GM12878 (cell line): ENCODE measurements around the gene CNTNAP5. TPM values are rescaled to one million over a fixed set of nuclear protein-coding genes. Genes with fewer than 3 reads are reported as not detected.

Source experiments
- ATAC-seq: fragments of 200-7000 bp; cut with Tn5 transposase; 3 replicates; pipeline ENCODE4 v1.9.1; 2020; ENCODE audit warnings: mild to moderate bottlenecking, moderate library complexity
- BruUV-seq: library from RNA; stranded (reverse); fragments of 400-500 nt; replicated peaks from 2 replicates; lab custom pipeline; 2021; lab: Mats Ljungman, UMichigan
- CTCF ChIA-PET: fragments of 300-600 bp; sonication (Branson Sonifier 250); formaldehyde crosslinking; extraction: SDS; loops from one replicate; lab custom pipeline; 2021; ENCODE audit warnings: inconsistent platforms; lab: Yijun Ruan, JAX
- POLR2A ChIA-PET: fragments of 350-600 bp; formaldehyde crosslinking; extraction: SDS; loops from one replicate; lab custom pipeline; 2021; ENCODE audit warnings: inconsistent platforms; lab: Charles Lee
- RAD21 ChIA-PET: fragments of 300-600 bp; sonication (Branson Sonifier 250); formaldehyde crosslinking; loops from one replicate; lab custom pipeline; 2023; ENCODE audit warnings: antibody characterized with exemption; ENCODE audit not compliant: unreplicated experiment; lab: Charles Lee
- SMC1A ChIA-PET: fragments of 300-600 bp; sonication (Branson Sonifier 250); formaldehyde crosslinking; loops from one replicate; lab custom pipeline; 2023; ENCODE audit not compliant: unreplicated experiment, uncharacterized antibody; lab: Charles Lee
- DNase-seq: peaks from one replicate; pipeline ENCODE4 v3.0.0-alpha.2; 2011; ENCODE audit warnings: low read depth, low spot score
- FAIRE-seq: peaks from 3 replicates; lab custom pipeline; 2011; peaks lifted over from hg19 to GRCh38; lab: Jason Lieb, UNC
- H2AFZ ChIP-seq: 2 replicates; pipeline ENCODE4 v1.6.0; 2011; ENCODE audit warnings: low read depth, low read length, control low read depth; ENCODE audit not compliant: control insufficient read depth
- H3K27ac ChIP-seq: 2 replicates; pipeline ENCODE4 v1.5.1; 2011; ENCODE audit warnings: control low read depth; ENCODE audit not compliant: control insufficient read depth, insufficient read depth
- H3K27me3 ChIP-seq, 2 experiments: replicated peaks in 1 of 2; 2 replicates each; pipeline versions ENCODE4 v1.6.0 to v1.6.1; 2011; ENCODE audit warnings: low read length in 1 of 2; ENCODE audit not compliant: control insufficient read depth in 2 of 2, insufficient read depth in 2 of 2
- H3K36me3 ChIP-seq, 2 experiments: 2 replicates each; pipeline ENCODE4 v1.5.1; 2011; ENCODE audit warnings: low read length in 1 of 2; ENCODE audit not compliant: control insufficient read depth in 2 of 2, insufficient read depth in 2 of 2
- H3K4me1 ChIP-seq: 2 replicates; pipeline ENCODE4 v1.6.1; 2011; ENCODE audit warnings: mild to moderate bottlenecking, low read length, moderate library complexity, mixed read lengths; ENCODE audit not compliant: control insufficient read depth, insufficient read depth
- H3K4me2 ChIP-seq: 2 replicates; pipeline ENCODE4 v1.6.0; 2011; ENCODE audit warnings: control low read depth; ENCODE audit not compliant: control insufficient read depth, insufficient read depth
- H3K4me3 ChIP-seq: fragments of 200-600 bp; sonication (generic); 2 replicates; pipeline ENCODE4 v1.5.1; 2016
- H3K79me2 ChIP-seq: 2 replicates; pipeline ENCODE4 v1.6.0; 2011; ENCODE audit warnings: low read length; ENCODE audit not compliant: control insufficient read depth, insufficient read depth
- H3K9ac ChIP-seq: 2 replicates; pipeline ENCODE4 v1.8.0; 2011; ENCODE audit warnings: low read length, control low read depth, mixed read lengths; ENCODE audit not compliant: control insufficient read depth, insufficient read depth
- H3K9me3 ChIP-seq: replicated peaks from 3 replicates; pipeline ENCODE4 v1.5.1; 2011; ENCODE audit warnings: mild to moderate bottlenecking, low read length; ENCODE audit not compliant: control insufficient read depth, insufficient read depth
- H4K20me1 ChIP-seq: 2 replicates; pipeline ENCODE4 v1.6.0; 2011; ENCODE audit not compliant: control insufficient read depth, insufficient read depth
- CBX5 ChIP-seq: sonication (generic); IDR thresholded peaks from 2 replicates; pipeline ENCODE4 v1.6.1; 2016; ENCODE audit warnings: low read depth, moderate library complexity, mild to moderate bottlenecking, inconsistent platforms
- CHD1 ChIP-seq: IDR thresholded peaks from 2 replicates; pipeline ENCODE4 v1.6.1; 2012; ENCODE audit warnings: low read depth, low read length, improper control_type of control experiment
- CHD4 ChIP-seq: fragments of 200-600 bp; sonication (generic); IDR thresholded peaks from 2 replicates; pipeline ENCODE4 v1.6.1; 2016; ENCODE audit warnings: mild to moderate bottlenecking
- DPF2 ChIP-seq: fragments of 450-650 bp; IDR thresholded peaks from 2 replicates; pipeline ENCODE4 v1.6.1; 2017; ENCODE audit warnings: mild to moderate bottlenecking
- EGR1 ChIP-seq, 2 experiments: IDR thresholded peaks; 1 replicate in 1 of 2; 2 replicates in 1 of 2; pipeline ENCODE4 v1.6.1; 2011 to 2012; ENCODE audit warnings: low read depth in 2 of 2, low read length in 2 of 2, borderline replicate concordance in 1 of 2, mild to moderate bottlenecking in 1 of 2, moderate library complexity in 1 of 2
- JUNB ChIP-seq: IDR thresholded peaks from 2 replicates; pipeline ENCODE4 v1.6.1; 2016; ENCODE audit warnings: antibody characterized with exemption, mild to moderate bottlenecking
- MEF2B ChIP-seq: fragments of 450-650 bp; IDR thresholded peaks from 2 replicates; pipeline ENCODE4 v1.6.1; 2018; ENCODE audit warnings: mild to moderate bottlenecking, moderate library complexity; ENCODE audit not compliant: partially characterized antibody, poor library complexity, severe bottlenecking
- MTA2 ChIP-seq: fragments of 450-650 bp; IDR thresholded peaks from 2 replicates; pipeline ENCODE4 v1.6.1; 2016; ENCODE audit warnings: low read depth, mild to moderate bottlenecking, moderate library complexity
- MYC ChIP-seq: IDR thresholded peaks from 2 replicates; pipeline ENCODE4 v1.6.1; 2011; ENCODE audit warnings: mild to moderate bottlenecking, low read length, moderate library complexity, inconsistent platforms; ENCODE audit not compliant: insufficient read depth, insufficient replicate concordance, insufficient read length, severe bottlenecking
- PML ChIP-seq: IDR thresholded peaks from 2 replicates; pipeline ENCODE4 v1.6.1; 2012; ENCODE audit warnings: low read length, inconsistent platforms
- RBBP5 ChIP-seq: fragments of 200-600 bp; sonication (generic); conservative IDR thresholded peaks from 2 replicates; pipeline ENCODE4 v1.6.1; 2016
- SPI1 ChIP-seq: IDR thresholded peaks from 2 replicates; pipeline ENCODE4 v1.6.1; 2011; ENCODE audit warnings: low read depth, mild to moderate bottlenecking, low read length, moderate library complexity, borderline replicate concordance; ENCODE audit not compliant: insufficient read depth
- TARDBP ChIP-seq: IDR thresholded peaks from 2 replicates; pipeline ENCODE4 v1.6.1; 2016; ENCODE audit warnings: borderline replicate concordance
- ZZZ3 ChIP-seq: IDR thresholded peaks from 2 replicates; pipeline ENCODE4 v1.6.1; 2011; ENCODE audit warnings: low read depth; ENCODE audit not compliant: control insufficient read depth, insufficient read length
- whole genome bisulfite sequencing: methylation state at CpG from one replicate; pipeline ENCODE4 v1.1.6; 2016; ENCODE audit warnings: low lambda C conversion rate; ENCODE audit not compliant: insufficient replicate concordance, insufficient coverage; ENCODE audit errors: missing lambda C conversion rate; 5-methylcytosine and 5-hydroxymethylcytosine counted together
- in situ Hi-C: fragments of 300-500 bp; cut with MboI; formaldehyde crosslinking; loops from 9 replicates; pipeline ENCODE4 v1.14.3; 2018; ENCODE audit warnings: mixed read lengths
- intact Hi-C: fragments of 100-400 bp; cut with micrococcal nuclease; formaldehyde crosslinking; loops from one replicate; pipeline ENCODE4 v1.14.2; 2022; ENCODE audit not compliant: unreplicated experiment
- polyA plus RNA-seq, 11 experiments: library from polyadenylated mRNA; depleted of rRNA in 4 of 11; unstranded in 6 of 11; stranded (reverse) in 5 of 11; fragments of >200 nt; fragmentation: Nextera tagmentation in 4 of 11; fragmentation: Illumina TruSeq in 1 of 11; extraction: Ambion mirVana in 4 of 11; extraction: Trizol in 1 of 11; gene quantifications; 1 replicate in 1 of 11; 2 replicates in 10 of 11; pipeline versions ENCODE4 v1.2.1 to v1.2.3, GENCODE V29; 2011 to 2016; ENCODE audit warnings: inconsistent platforms in 2 of 11, missing spikeins in 2 of 11, low read depth in 1 of 11
- total RNA-seq, 4 experiments: library from RNA; depleted of rRNA in 3 of 4; stranded (reverse); fragments of >200 nt in 3 of 4; fragmentation: Illumina TruSeq in 1 of 4; extraction: Trizol in 1 of 4; gene quantifications; 2 replicates each; pipeline versions ENCODE4 v1.2.1 to v1.2.3, GENCODE V29; 2013 to 2021
- TF ChIP-seq, protein P1 (sequence below): fragments of 450-650 bp; IDR thresholded peaks from 2 replicates; pipeline ENCODE4 v1.6.1; 2017; ENCODE audit warnings: mild to moderate bottlenecking, moderate library complexity
- TF ChIP-seq, protein P2 (sequence below): fragments of 450-650 bp; IDR thresholded peaks from 2 replicates; pipeline ENCODE4 v1.6.1; 2018; ENCODE audit warnings: borderline replicate concordance, mild to moderate bottlenecking; ENCODE audit not compliant: partially characterized antibody

The CNTNAP5 gene
- total and polyA plus RNA-seq, 10 of the 15 experiments (the other 5 are each of a cell fraction or from before 2014, with no cell fraction given) = not detected

DNA sequence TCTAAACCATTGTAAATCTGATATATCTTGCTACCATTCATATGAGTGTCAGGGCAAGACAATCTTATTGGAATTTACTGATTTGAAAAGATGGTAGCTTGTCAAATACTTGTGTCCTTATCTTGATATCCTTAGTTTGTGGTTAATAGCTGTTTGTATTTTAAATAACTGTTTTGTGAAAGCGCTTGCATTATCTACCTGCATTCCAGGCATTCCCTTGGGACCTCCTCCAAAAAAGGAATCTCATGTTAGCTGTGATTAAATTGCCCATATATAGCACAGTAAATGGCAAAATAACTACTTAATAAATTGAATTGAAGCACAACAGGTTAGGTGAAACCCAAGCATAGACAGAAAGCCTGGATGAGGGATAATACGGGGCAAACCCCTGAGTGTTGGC lies 13.9 kb downstream of the CNTNAP5 start (continued):
- TF ChIP-seq SPI1 (no peak), MTA2 (no peak)
- TF ChIP-seq, protein P1, sequence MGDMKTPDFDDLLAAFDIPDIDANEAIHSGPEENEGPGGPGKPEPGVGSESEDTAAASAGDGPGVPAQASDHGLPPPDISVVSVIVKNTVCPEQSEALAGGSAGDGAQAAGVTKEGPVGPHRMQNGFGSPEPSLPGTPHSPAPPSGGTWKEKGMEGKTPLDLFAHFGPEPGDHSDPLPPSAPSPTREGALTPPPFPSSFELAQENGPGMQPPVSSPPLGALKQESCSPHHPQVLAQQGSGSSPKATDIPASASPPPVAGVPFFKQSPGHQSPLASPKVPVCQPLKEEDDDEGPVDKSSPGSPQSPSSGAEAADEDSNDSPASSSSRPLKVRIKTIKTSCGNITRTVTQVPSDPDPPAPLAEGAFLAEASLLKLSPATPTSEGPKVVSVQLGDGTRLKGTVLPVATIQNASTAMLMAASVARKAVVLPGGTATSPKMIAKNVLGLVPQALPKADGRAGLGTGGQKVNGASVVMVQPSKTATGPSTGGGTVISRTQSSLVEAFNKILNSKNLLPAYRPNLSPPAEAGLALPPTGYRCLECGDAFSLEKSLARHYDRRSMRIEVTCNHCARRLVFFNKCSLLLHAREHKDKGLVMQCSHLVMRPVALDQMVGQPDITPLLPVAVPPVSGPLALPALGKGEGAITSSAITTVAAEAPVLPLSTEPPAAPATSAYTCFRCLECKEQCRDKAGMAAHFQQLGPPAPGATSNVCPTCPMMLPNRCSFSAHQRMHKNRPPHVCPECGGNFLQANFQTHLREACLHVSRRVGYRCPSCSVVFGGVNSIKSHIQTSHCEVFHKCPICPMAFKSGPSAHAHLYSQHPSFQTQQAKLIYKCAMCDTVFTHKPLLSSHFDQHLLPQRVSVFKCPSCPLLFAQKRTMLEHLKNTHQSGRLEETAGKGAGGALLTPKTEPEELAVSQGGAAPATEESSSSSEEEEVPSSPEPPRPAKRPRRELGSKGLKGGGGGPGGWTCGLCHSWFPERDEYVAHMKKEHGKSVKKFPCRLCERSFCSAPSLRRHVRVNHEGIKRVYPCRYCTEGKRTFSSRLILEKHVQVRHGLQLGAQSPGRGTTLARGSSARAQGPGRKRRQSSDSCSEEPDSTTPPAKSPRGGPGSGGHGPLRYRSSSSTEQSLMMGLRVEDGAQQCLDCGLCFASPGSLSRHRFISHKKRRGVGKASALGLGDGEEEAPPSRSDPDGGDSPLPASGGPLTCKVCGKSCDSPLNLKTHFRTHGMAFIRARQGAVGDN = no peak

DNA sequence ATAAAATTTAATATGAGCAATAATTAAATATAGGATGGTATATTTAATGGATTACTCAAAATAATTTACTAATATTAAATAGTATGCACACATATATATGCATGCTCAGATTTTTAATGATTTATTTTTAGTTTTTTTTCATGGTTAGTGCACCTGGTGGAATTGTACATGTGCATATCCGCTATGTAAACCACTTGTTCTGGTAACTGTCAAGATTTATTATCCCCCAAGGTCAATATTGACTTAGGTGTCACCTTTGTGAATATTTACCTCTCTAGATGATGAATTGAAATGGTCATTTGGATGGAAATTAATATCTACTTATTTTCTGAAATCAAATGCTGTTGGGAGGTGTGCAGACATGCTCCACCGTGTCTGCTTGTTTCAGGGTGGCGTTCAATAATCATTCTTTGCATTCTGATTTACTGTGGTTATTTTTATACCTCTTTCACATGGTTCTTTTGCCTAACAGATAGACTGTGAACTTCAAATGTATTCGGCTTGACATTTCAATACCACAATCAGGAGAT lies 14.7 kb downstream of the CNTNAP5 start:
- no peaks in the 10 kb centered on the region for H3K9me3 ChIP-seq
- ChIA-PET RAD21 (no interaction called here), CTCF (no interaction called here), POLR2A (no interaction called here), SMC1A (no interaction called here)
- no peak overlapping the region for H3K27ac ChIP-seq
- H3K9ac ChIP-seq = no peak overlapping the region
- no peak for DNase-seq
- H4K20me1 ChIP-seq = no peaks in the 10 kb centered on the region
- no peaks in the 10 kb centered on the region for H3K27me3 ChIP-seq
- in situ Hi-C loops = no loop called here
- FAIRE-seq = no peak
- no peaks in the 10 kb centered on the region for H3K36me3 ChIP-seq
- H3K4me2 ChIP-seq = no peak overlapping the region
- WGBS = 5% methylated on average over 4 of the region's 4 CpGs
- ATAC-seq = no peak
- no peak overlapping the region for H2AFZ ChIP-seq
- no peaks in the 10 kb centered on the region for H3K79me2 ChIP-seq
- no peak overlapping the region for H3K4me3 ChIP-seq
- BruUV-seq = no TSS peak
- intact Hi-C loops = no loop called here
- no peaks in the 10 kb centered on the region for H3K4me1 ChIP-seq
- TF ChIP-seq PML (no peak), CBX5 (no peak), ZZZ3 (no peak), RBBP5 (no peak), DPF2 (no peak), TARDBP (no peak), EGR1 (IDR thresholded peaks at IDR 0.05; ENCODE audit: borderline replicate concordance in 1 of 2, low read depth in 2 of 2, low read length in 2 of 2) (no peak), CHD4 (no peak), MYC (no peak), CHD1 (no peak), MEF2B (no peak), JUNB (no peak)
- TF ChIP-seq, protein P2, sequence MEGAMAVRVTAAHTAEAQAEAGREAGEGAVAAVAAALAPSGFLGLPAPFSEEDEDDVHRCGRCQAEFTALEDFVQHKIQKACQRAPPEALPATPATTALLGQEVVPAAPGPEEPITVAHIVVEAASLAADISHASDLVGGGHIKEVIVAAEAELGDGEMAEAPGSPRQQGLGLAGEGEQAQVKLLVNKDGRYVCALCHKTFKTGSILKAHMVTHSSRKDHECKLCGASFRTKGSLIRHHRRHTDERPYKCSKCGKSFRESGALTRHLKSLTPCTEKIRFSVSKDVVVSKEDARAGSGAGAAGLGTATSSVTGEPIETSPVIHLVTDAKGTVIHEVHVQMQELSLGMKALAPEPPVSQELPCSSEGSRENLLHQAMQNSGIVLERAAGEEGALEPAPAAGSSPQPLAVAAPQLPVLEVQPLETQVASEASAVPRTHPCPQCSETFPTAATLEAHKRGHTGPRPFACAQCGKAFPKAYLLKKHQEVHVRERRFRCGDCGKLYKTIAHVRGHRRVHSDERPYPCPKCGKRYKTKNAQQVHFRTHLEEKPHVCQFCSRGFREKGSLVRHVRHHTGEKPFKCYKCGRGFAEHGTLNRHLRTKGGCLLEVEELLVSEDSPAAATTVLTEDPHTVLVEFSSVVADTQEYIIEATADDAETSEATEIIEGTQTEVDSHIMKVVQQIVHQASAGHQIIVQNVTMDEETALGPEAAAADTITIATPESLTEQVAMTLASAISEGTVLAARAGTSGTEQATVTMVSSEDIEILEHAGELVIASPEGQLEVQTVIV = no peak
